ENCODE measurements around the gene NINJ1.

DNA sequence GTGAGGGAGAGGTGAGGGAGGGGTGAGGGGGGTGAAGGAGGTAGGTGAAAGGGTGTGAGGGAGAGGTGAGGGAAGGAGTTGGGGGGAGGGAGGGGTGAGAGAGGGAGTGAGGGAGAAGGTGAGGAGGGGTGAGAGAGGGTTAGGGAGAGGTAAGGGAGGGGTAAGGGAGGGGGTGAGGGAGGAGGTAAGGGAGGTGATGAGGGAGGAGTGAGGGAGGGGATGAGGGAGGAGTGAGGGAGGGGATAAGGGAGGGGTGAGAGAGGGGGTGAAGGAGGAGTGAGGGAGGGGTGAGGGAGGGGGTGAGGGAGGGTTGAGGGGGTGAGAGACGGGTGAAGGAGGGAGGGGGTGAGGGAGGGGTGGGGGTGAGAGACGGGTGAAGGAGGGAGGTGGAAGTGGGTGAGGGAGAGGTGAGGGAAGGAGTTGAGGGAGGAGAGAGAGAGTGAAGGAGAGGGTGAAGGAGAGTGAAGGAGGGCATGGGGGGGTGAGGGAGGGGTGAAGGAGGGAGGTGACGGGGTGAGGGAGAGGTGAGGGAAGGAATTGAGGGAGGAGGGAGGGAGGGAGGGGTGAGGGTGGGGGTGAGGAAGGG, 18.5 kb downstream of the NINJ1 start:
- no peak for TF ChIP-seq TCF7L2 (IDR thresholded peaks at IDR 0.05; ENCODE audit: low read depth, low read length)
- no peak for TF ChIP-seq CTCF (IDR thresholded peaks at IDR 0.05)
- no peak for TF ChIP-seq POLR2AphosphoS5 (IDR thresholded peaks at IDR 0.05; ENCODE audit: low read depth, low read length)
- TF ChIP-seq SIN3A (IDR thresholded peaks at IDR 0.05; ENCODE audit: borderline replicate concordance, insufficient read depth, low read depth, low read length): no peak
- no peak for TF ChIP-seq REST (IDR thresholded peaks at IDR 0.05; ENCODE audit: insufficient read depth in 1 of 2, low read depth in 2 of 2, low read length in 1 of 2)
